ENCODE results near the gene APOBEC4.

The APOBEC4 gene

DNA sequence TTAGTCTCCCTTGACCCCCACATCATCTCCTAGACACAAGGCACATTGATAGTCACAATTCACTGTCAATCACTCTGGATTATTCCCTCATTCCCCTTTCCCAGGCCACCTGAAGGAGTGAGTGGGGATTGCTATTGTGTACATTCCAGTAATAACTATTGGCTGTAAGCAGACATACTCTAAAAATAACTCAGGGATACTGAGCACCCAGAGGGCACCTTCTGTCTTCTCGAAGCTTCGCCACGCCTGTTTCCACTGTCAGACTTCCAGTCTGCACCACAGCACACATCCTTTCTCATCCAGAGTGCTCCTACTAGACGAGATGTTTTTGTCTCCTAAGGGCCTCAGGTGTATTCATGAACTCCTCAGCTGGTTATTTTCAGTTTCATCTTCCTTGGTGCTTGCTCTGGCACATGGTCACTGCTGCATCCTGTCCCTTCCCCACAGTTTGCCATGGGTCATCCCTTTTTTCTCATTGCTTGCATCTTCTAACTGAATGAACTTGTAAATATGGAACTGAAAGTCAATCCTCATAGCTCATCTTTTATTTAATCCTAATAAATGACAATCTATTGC is 848 bp upstream of the APOBEC4 start:
- Histone ChIP-seq H3K9me3 (no peaks in the 10 kb centered on the region), H3K27me3 (ENCODE audit: low read depth) (no peaks in the 10 kb centered on the region), H3K4me1 (peaks cover 4% of the 10 kb centered on the region), H3K36me3 (replicated peaks) (no peaks in the 10 kb centered on the region), H3K4me3 (no peak overlapping the region)
- in situ Hi-C loops (cut with MboI; ENCODE audit: low sequenced_read_pairs), result no loop called here
- DNase-seq (ENCODE audit: low spot score in 2 of 2), result no peak

DNA sequence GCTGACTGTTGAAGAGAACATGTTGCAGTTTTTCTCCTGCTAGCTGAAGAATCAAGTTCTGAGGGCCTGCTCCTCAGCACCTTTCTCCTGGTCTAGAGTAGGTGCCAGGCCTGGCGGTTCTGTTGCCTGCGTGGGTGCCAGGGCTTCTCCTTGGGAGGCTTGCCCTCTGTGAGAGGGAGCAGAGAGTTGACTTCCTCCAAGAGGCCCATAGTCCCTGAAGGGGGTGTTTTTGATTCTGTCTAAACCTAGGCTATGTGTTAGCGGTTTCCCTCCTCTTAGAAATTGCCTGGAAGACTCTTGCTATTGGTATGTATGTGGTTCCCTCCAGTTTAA is 312 bp upstream of the APOBEC4 start:
- peaks cover 4% of the 10 kb centered on the region for H3K4me1 ChIP-seq
- in situ Hi-C loops (cut with MboI; ENCODE audit: low sequenced_read_pairs), result no loop called here
- H3K36me3 ChIP-seq (replicated peaks), result no peaks in the 10 kb centered on the region

GRCh38 chr1:183652107-183652506 is 1.0 kb downstream of the APOBEC4 start:
- no peaks in the 10 kb centered on the region for H3K27me3 ChIP-seq (ENCODE audit: low read depth)
- no peak overlapping the region for H3K4me3 ChIP-seq
- no peak for DNase-seq (ENCODE audit: low spot score in 2 of 2)
- no peaks in the 10 kb centered on the region for H3K36me3 ChIP-seq (replicated peaks)
- no peaks in the 10 kb centered on the region for H3K9me3 ChIP-seq
- in situ Hi-C loops (cut with MboI; ENCODE audit: low sequenced_read_pairs), result no loop called here
- peaks cover 2% of the 10 kb centered on the region; the same call in 1 of the 2 replicates for H3K4me1 ChIP-seq

More for the DNA sequence above, 312 bp upstream of the APOBEC4 start:
- no peaks in the 10 kb centered on the region for H3K27me3 ChIP-seq (ENCODE audit: low read depth)
- no peaks in the 10 kb centered on the region for H3K9me3 ChIP-seq
- no peak for DNase-seq (ENCODE audit: low spot score in 2 of 2)
- H3K4me3 ChIP-seq, result no peak overlapping the region

DNA sequence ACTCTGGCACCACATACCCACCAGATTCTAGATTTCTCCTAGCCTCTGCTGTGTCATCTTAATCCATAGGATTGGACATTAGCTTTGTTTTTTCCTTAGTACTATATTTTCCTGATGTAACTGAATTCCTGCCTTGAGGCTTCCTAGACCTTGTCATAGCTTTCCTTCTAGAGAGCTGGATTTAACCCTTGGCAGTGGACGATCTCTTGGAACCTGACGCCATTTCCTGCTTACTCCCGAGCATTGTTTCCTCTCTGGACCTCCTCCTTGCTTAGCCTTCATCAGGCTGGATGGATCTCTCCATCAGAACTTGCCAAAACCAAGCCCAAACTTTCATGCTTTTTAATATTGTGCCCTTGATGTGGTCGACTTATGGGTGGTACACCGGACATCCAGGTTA is 1.5 kb downstream of the APOBEC4 start:
- DNase-seq (ENCODE audit: low spot score in 2 of 2), result no peak
- Histone ChIP-seq H3K9me3 (no peaks in the 10 kb centered on the region), H3K4me3 (no peak overlapping the region), H3K4me1 (peaks cover 2% of the 10 kb centered on the region; the same call in 1 of the 2 replicates), H3K27me3 (ENCODE audit: low read depth) (no peaks in the 10 kb centered on the region), H3K36me3 (replicated peaks) (no peaks in the 10 kb centered on the region)
- in situ Hi-C loops (cut with MboI; ENCODE audit: low sequenced_read_pairs), result no loop called here

DNA sequence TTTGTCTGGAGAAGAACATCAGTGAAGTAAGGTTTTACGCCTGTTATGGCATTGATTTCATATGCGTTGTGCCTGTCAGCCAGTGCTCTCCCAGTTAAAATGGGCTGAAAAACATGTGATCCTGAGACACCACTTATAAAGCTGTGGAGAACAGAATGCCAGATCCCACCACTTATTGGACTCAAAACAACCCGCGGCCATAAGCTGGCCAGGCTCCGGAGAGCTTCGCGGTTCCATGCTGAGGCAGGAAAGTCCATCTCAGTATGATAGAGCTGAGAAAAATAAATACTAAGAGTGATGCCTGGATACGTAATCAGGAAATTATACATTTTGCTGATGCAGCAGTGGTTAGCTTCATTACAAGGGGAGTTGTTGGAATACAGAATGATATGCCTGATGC is 5.1 kb downstream of the APOBEC4 start:
- DNase-seq (ENCODE audit: low spot score in 2 of 2), result no peak
- peaks cover 4% of the 10 kb centered on the region; the same call in 1 of the 2 replicates for H3K27me3 ChIP-seq (ENCODE audit: low read depth)
- no peaks in the 10 kb centered on the region for H3K4me1 ChIP-seq
- in situ Hi-C loops (cut with MboI; ENCODE audit: low sequenced_read_pairs), result loop anchor here (10.0 to 25.0 kb wide), 2 partner anchors 267 to 389 kb away; partner anchors contain the start of gene COLGALT2
- no peak overlapping the region for H3K4me3 ChIP-seq
- H3K9me3 ChIP-seq, result no peaks in the 10 kb centered on the region
- H3K36me3 ChIP-seq (replicated peaks), result no peaks in the 10 kb centered on the region

GRCh38 chr1:183646776-183647175 is 6.3 kb downstream of the APOBEC4 start:
- Histone ChIP-seq H3K36me3 (replicated peaks) (no peaks in the 10 kb centered on the region), H3K4me1 (no peaks in the 10 kb centered on the region), H3K9me3 (no peaks in the 10 kb centered on the region), H3K27me3 (ENCODE audit: low read depth) (peaks cover 4% of the 10 kb centered on the region; the same call in 1 of the 2 replicates), H3K4me3 (no peak overlapping the region)
- in situ Hi-C loops (cut with MboI; ENCODE audit: low sequenced_read_pairs), result loop anchor here (10.0 to 25.0 kb wide), 2 partner anchors 268 to 391 kb away; partner anchors contain the start of gene COLGALT2
- no peak for DNase-seq (ENCODE audit: low spot score in 2 of 2)

GRCh38 chr1:183645531-183645930 is 7.6 kb downstream of the APOBEC4 start:
- no peak overlapping the region for H3K4me3 ChIP-seq
- no peaks in the 10 kb centered on the region for H3K9me3 ChIP-seq
- H3K27me3 ChIP-seq (ENCODE audit: low read depth), result peaks cover 4% of the 10 kb centered on the region; the same call in 1 of the 2 replicates
- DNase-seq (ENCODE audit: low spot score in 2 of 2), result no peak
- H3K4me1 ChIP-seq, result no peaks in the 10 kb centered on the region
- in situ Hi-C loops (cut with MboI; ENCODE audit: low sequenced_read_pairs), result loop anchor here (10.0 to 25.0 kb wide), 2 partner anchors 269 to 392 kb away; partner anchors contain the start of gene COLGALT2
- H3K36me3 ChIP-seq (replicated peaks), result no peaks in the 10 kb centered on the region

GRCh38 chr1:183642166-183642565 is 10.9 kb downstream of the APOBEC4 start:
- Histone ChIP-seq H3K36me3 (replicated peaks) (no peaks in the 10 kb centered on the region), H3K4me1 (no peaks in the 10 kb centered on the region), H3K27me3 (ENCODE audit: low read depth) (peaks cover 8% of the 10 kb centered on the region), H3K9me3 (no peaks in the 10 kb centered on the region), H3K4me3 (no peak overlapping the region)
- in situ Hi-C loops (cut with MboI; ENCODE audit: low sequenced_read_pairs), result loop anchor here (10.0 to 25.0 kb wide), 2 partner anchors 273 to 395 kb away; partner anchors contain the start of gene COLGALT2
- DNase-seq (ENCODE audit: low spot score in 2 of 2), result no peak

DNA sequence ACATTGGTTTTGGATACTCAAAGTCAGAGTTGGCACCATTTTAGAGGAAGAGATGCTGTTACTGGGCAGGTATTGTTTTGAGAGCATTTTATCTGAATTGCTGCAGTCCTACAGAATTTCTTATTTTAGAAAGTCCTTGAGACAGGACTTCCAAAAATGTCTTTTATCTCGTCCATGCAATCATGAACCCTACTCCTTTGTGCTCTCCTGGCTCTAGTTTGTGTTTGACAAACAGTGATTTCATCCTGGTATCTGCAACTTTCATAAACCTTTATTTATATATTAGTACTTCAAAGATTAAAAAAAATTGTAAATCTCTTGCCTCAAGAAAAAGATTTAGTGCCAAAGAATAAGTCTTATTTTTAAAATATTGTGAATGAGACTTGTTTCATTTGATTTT is 12.9 kb downstream of the APOBEC4 start:
- no peaks in the 10 kb centered on the region for H3K4me1 ChIP-seq
- in situ Hi-C loops (cut with MboI; ENCODE audit: low sequenced_read_pairs), result loop anchor here (10.0 to 25.0 kb wide), 2 partner anchors 275 to 397 kb away; partner anchors contain the start of gene COLGALT2
- H3K36me3 ChIP-seq (replicated peaks), result no peaks in the 10 kb centered on the region
- H3K9me3 ChIP-seq, result no peaks in the 10 kb centered on the region
- H3K4me3 ChIP-seq, result no peak overlapping the region
- peaks cover 6% of the 10 kb centered on the region for H3K27me3 ChIP-seq (ENCODE audit: low read depth)
- DNase-seq (ENCODE audit: low spot score in 2 of 2), result no peak

- in situ Hi-C loops (cut with MboI; ENCODE audit: low sequenced_read_pairs), result loop anchor here (25.0 kb wide), 1 partner anchor 398 kb away; the partner anchor contains the start of gene COLGALT2
- no peaks in the 10 kb centered on the region for H3K36me3 ChIP-seq (replicated peaks)
- peaks cover 4% of the 10 kb centered on the region for H3K27me3 ChIP-seq (ENCODE audit: low read depth)
- no peak overlapping the region for H3K4me3 ChIP-seq
- peak in 1 of 2 experiments; percentile 13 for DNase-seq (ENCODE audit: low spot score in 2 of 2)
- no peaks in the 10 kb centered on the region for H3K9me3 ChIP-seq
- no peaks in the 10 kb centered on the region; the same call in 1 of the 2 replicates for H3K4me1 ChIP-seq
Observed at GRCh38 chr1:183638649-183639387, 14.3 kb downstream of the APOBEC4 start.

DNA sequence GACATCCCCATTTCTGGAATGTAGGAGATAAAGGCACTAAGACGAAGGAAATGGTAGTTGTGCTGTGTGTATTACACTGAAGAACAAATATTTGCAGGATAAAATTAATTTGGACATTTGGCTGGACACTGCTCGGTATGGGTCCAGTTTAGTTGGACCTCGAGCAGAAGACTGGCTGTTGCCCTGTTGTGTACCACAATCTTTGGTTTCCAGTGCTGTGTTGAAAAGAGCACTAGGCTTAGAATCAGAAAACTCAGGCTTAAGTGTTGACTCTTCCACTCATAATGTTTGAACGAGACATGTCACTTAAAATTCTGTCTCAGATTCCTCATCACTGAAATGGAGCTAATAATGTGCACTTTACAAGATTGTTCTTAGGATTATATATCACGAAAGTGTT is 16.3 kb downstream of the APOBEC4 start:
- in situ Hi-C loops (cut with MboI; ENCODE audit: low sequenced_read_pairs), result loop anchor here (25.0 kb wide), 1 partner anchor 401 kb away; the partner anchor contains the start of gene COLGALT2
- Histone ChIP-seq H3K4me1 (peaks cover 10% of the 10 kb centered on the region), H3K27me3 (ENCODE audit: low read depth) (peaks cover 4% of the 10 kb centered on the region), H3K4me3 (no peak overlapping the region; the same call in 1 of the 2 replicates), H3K36me3 (replicated peaks) (no peaks in the 10 kb centered on the region; the same call in 1 of the 2 replicates), H3K9me3 (no peaks in the 10 kb centered on the region)
- DNase-seq (ENCODE audit: low spot score in 2 of 2), result no peak

DNA sequence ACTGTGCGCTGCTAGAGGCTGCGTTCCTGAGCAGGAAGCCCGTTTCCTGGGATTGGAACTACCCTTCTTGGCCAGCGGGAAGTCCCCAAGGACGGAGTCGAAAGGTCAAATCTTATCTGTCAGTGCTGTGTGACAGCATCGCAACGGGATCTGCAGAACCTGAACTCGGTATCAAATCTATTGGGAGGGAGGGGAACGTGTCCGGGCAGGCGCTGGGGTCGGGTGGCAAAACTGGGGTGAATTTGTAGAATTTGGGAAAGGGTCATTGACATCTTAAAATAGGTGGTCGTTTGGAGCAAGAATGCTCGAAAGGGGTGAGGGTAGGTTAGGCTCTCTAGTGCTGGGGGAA is 16.8 kb downstream of the APOBEC4 start:
- Histone ChIP-seq H3K4me3 (peak overlapping the region; percentile 71), H3K36me3 (replicated peaks) (no peaks in the 10 kb centered on the region; the same call in 1 of the 2 replicates), H3K4me1 (peaks cover 13% of the 10 kb centered on the region), H3K9me3 (no peaks in the 10 kb centered on the region), H3K27me3 (ENCODE audit: low read depth) (peaks cover 4% of the 10 kb centered on the region)
- in situ Hi-C loops (cut with MboI; ENCODE audit: low sequenced_read_pairs), result loop anchor here (25.0 kb wide), 1 partner anchor 401 kb away; the partner anchor contains the start of gene COLGALT2
- no peak for DNase-seq (ENCODE audit: low spot score in 2 of 2)

- in situ Hi-C loops (cut with MboI; ENCODE audit: low sequenced_read_pairs), result loop anchor here (25.0 kb wide), 1 partner anchor 402 kb away; the partner anchor contains the start of gene COLGALT2
Observed at GRCh38 chr1:183635606-183636333, 17.3 kb downstream of the APOBEC4 start, which contains the start of gene ARPC5. ARPC5 (minus strand) TSS chr1:183635783; CDS start chr1:183635659, 124 bp downstream.

More at GRCh38 chr1:183635606-183636333, 17.3 kb downstream of the APOBEC4 start, which contains the start of gene ARPC5:
- Histone ChIP-seq H3K4me3 (peak within 1 kb of the TSS; percentile 71), H3K4me1 (peaks cover 13% of the 10 kb centered on the region), H3K9me3 (no peaks in the 10 kb centered on the region), H3K36me3 (replicated peaks) (peaks cover 2% of the 10 kb centered on the region), H3K27me3 (ENCODE audit: low read depth) (peaks cover 4% of the 10 kb centered on the region)
- DNase-seq (ENCODE audit: low spot score in 2 of 2), result peak; percentile 88 to 97

Measured in HAP-1 (cell line).